MCF 10A (cell line): ENCODE measurements around the gene NPAS1. TPM values are rescaled to one million over a fixed set of nuclear protein-coding genes. Genes with fewer than 3 reads are reported as not detected.
"Not testable (repeated sequence)": the region's sequence is repeated elsewhere in the genome, so short reads cannot be mapped to it uniquely, and the experiment has no call there.

Experiments
- BruUV-seq: library from RNA; stranded (reverse); fragments of 400-500 nt; replicated peaks from 2 replicates; lab custom pipeline; 2021; lab: Mats Ljungman, UMichigan
- CTCF ChIA-PET: fragments of 300-600 bp; sonication (Branson Sonifier 250); formaldehyde crosslinking; extraction: SDS; loops from one replicate; lab custom pipeline; 2021; ENCODE audit warnings: antibody characterized with exemption, inconsistent platforms; lab: Yijun Ruan, JAX
- POLR2A ChIA-PET: fragments of 300-600, 350-650 bp; sonication (Branson Sonifier 250); formaldehyde crosslinking; extraction: SDS; loops from one replicate; lab custom pipeline; 2020; ENCODE audit warnings: antibody characterized with exemption, inconsistent platforms; lab: Yijun Ruan, JAX
- DNase-seq: peaks from one replicate; pipeline ENCODE4 v3.0.0-alpha.2; 2018; ENCODE audit not compliant: unreplicated experiment
- H3K27ac Mint-ChIP-seq: one replicate; pipeline ENCODE4 v1.8.0; 2022; ENCODE audit warnings: mild to moderate bottlenecking, low read depth, mixed read lengths; ENCODE audit not compliant: unreplicated experiment
- H3K27me3 Mint-ChIP-seq: one replicate; pipeline ENCODE4 v1.8.0; 2022; ENCODE audit warnings: mixed read lengths; ENCODE audit not compliant: insufficient read depth, unreplicated experiment
- H3K36me3 Mint-ChIP-seq: one replicate; pipeline ENCODE4 v1.8.0; 2022; ENCODE audit warnings: mild to moderate bottlenecking, moderate library complexity, mixed read lengths; ENCODE audit not compliant: insufficient read depth, unreplicated experiment
- H3K4me1 Mint-ChIP-seq: one replicate; pipeline ENCODE4 v1.8.0; 2022; ENCODE audit warnings: mixed read lengths; ENCODE audit not compliant: insufficient read depth, unreplicated experiment
- H3K4me3 Mint-ChIP-seq: one replicate; pipeline ENCODE4 v1.8.0; 2022; ENCODE audit warnings: mild to moderate bottlenecking, moderate library complexity, mixed read lengths; ENCODE audit not compliant: unreplicated experiment
- H3K9me3 Mint-ChIP-seq: one replicate; pipeline ENCODE4 v1.8.0; 2022; ENCODE audit warnings: mixed read lengths; ENCODE audit not compliant: unreplicated experiment
- intact Hi-C: fragments of 100-400 bp; cut with micrococcal nuclease; formaldehyde crosslinking; loops from 2 replicates; pipeline ENCODE4 v1.14.1; 2022
- total RNA-seq: library from RNA; stranded (reverse); gene quantifications from 2 replicates; pipeline ENCODE4 v1.2.3, GENCODE V29; 2022
- TF ChIP-seq, protein P1 (sequence below): fragments of 200-600 bp; IDR thresholded peaks from one replicate; pipeline ENCODE4 v1.8.0; 2022; ENCODE audit warnings: antibody characterized with exemption, mild to moderate bottlenecking; ENCODE audit not compliant: unreplicated experiment

Gene NPAS1
- total RNA-seq, 1 experiment from 2014 or later: 0.68 TPM

DNA sequence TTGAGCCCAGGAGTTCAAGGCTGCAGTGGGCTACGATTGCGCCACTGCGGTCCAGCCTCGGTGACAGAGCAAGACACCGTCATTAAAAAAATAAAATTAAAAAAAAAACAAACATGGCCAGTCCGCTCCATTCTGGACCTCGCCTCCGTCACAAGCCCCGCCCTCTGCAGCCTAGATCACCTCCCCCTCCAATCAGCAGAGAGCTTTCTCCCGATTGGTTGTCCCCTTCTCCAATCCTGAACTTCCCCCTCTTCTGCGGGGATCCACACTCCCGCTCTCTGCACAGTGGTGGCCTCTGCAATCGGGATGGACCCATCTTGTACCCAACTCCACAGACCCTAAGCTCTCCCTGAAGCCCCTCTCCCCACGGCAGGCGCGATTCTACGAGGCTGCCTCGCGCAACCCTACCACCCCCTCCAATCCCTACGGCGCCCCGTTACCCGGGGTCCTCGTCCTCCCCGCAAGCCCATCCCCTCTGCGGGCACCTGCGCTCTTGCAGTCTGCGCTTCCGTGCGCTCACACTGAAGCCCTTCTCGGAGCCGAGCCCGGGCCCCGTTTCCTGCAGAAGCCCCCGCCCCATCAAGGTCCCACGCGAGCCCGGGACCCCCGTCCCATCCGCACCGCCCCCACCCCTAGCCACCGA is 28.2 kb downstream of the NPAS1 start:
- ChIA-PET POLR2A (interaction anchor here (0.5 to 2.4 kb wide), 7 partner anchors 13 to 1445 kb away, joined by 3 to 7 read pairs (median 4); partner anchors contain the start of gene ZC3H4), CTCF (interaction anchor here (0.6 to 1.0 kb wide), 5 partner anchors 12 to 431 kb away, joined by 3 to 5 read pairs (median 4); no protein-coding TSS in a partner anchor)
- intact Hi-C loops: no loop called here
- H3K9me3 Mint-ChIP-seq: no peaks in the 10 kb centered on the region
- TF ChIP-seq, protein P1, sequence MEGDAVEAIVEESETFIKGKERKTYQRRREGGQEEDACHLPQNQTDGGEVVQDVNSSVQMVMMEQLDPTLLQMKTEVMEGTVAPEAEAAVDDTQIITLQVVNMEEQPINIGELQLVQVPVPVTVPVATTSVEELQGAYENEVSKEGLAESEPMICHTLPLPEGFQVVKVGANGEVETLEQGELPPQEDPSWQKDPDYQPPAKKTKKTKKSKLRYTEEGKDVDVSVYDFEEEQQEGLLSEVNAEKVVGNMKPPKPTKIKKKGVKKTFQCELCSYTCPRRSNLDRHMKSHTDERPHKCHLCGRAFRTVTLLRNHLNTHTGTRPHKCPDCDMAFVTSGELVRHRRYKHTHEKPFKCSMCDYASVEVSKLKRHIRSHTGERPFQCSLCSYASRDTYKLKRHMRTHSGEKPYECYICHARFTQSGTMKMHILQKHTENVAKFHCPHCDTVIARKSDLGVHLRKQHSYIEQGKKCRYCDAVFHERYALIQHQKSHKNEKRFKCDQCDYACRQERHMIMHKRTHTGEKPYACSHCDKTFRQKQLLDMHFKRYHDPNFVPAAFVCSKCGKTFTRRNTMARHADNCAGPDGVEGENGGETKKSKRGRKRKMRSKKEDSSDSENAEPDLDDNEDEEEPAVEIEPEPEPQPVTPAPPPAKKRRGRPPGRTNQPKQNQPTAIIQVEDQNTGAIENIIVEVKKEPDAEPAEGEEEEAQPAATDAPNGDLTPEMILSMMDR: no peak
- no peak overlapping the region for H3K27ac Mint-ChIP-seq
- peak; percentile 79 for DNase-seq
- H3K27me3 Mint-ChIP-seq: no peaks in the 10 kb centered on the region
- BruUV-seq: no TSS peak
- H3K36me3 Mint-ChIP-seq: no peaks in the 10 kb centered on the region
- peaks cover 6% of the 10 kb centered on the region for H3K4me1 Mint-ChIP-seq
- peak overlapping the region; percentile 86 for H3K4me3 Mint-ChIP-seq

DNA sequence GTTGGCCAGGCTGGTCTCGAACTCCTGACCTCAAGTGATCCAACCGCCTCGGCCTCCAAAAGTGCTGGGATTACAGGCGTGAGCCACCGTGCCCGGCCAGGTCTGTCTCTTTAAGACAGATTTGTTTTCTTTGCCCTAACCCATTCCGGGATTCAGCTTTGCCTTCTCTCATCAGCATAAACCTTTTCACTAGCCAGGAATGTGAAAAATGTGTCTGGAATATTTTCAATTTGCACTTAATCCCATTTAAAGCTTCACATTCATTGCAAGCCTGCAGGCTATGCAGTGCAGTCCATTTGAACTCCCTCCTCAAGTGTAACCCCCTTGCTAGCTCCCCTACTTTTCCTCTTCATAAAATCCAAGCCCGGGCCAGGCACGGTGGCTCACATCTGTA is 29.7 kb downstream of the NPAS1 start:
- DNase-seq: peak; percentile 32
- POLR2A ChIA-PET: interaction anchor here (0.6 to 2.4 kb wide), 3 partner anchors 63 to 82 kb away, joined by 3 to 7 read pairs (median 6); partner anchors contain the start of gene ZC3H4
- CTCF ChIA-PET: interaction anchor here (0.6 kb wide), 1 partner anchor 62 kb away, joined by 3 read pairs; no protein-coding TSS in a partner anchor
- Mint-ChIP-seq H3K27me3 (peaks cover 10% of the 10 kb centered on the region), H3K36me3 (no peaks in the 10 kb centered on the region), H3K4me3 (peak overlapping the region; percentile 86), H3K9me3 (no peaks in the 10 kb centered on the region), H3K27ac (no peak overlapping the region), H3K4me1 (peaks cover 6% of the 10 kb centered on the region)
- BruUV-seq: no TSS peak
- intact Hi-C loops: no loop called here
- TF ChIP-seq, protein P1: no peak

DNA sequence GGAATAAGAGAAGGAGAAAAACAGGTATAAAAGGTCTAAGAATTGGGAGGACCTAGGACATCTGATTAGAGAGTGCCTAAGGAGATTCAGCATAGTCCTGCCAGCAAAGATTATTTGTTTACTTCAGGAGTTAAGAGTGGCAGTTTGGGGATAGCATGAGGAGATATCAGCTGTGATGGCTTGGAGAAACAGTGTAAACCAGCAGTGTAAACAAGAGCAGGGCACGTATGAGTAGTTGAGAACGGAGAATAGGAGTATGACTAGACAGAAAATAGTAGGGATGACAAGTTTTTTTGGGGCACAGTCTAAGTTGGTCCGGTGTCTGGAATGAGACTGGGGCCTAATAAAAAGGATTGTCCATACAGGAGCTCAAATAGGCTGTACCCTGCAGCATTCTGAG is 30.9 kb downstream of the NPAS1 start:
- H3K36me3 Mint-ChIP-seq, H3K27ac Mint-ChIP-seq, H3K4me3 Mint-ChIP-seq, POLR2A ChIA-PET, H3K4me1 Mint-ChIP-seq, CTCF ChIA-PET, H3K9me3 Mint-ChIP-seq, DNase-seq, BruUV-seq, intact Hi-C loops: not testable (repeated sequence)
- H3K27me3 Mint-ChIP-seq: peaks cover 11% of the 10 kb centered on the region

DNA sequence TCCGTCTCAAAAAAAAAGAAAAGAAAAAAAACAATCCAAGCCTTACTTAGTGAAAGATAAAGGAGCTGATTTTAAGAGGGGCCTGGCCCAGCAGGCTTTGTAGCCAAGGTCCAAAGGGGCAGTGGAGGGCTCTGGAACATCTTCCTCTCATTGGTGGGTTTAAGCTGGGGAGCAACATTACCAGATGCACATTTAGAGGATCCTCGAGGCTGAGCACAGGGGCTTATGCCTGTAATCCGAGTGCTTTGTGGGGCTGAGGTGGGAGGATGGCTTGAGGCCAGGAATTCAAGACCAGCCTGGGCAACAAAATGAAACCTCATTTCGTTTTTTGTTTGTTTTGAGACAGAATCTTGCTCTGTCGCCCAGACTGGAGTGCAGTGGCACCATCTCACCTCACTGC is 36.8 kb downstream of the NPAS1 start:
- no peaks in the 10 kb centered on the region for H3K9me3 Mint-ChIP-seq
- POLR2A ChIA-PET: no interaction called here
- no peaks in the 10 kb centered on the region for H3K36me3 Mint-ChIP-seq
- CTCF ChIA-PET: interaction anchor here (0.7 kb wide), 1 partner anchor 23 kb away, joined by 3 read pairs; no protein-coding TSS in a partner anchor
- no TSS peak for BruUV-seq
- TF ChIP-seq, protein P1: no peak
- H3K27me3 Mint-ChIP-seq: peaks cover 11% of the 10 kb centered on the region
- peaks cover 4% of the 10 kb centered on the region for H3K4me1 Mint-ChIP-seq
- DNase-seq: no peak
- no peak overlapping the region for H3K4me3 Mint-ChIP-seq
- intact Hi-C loops: no loop called here
- no peak overlapping the region for H3K27ac Mint-ChIP-seq
